HG02759 (cell line): ENCODE measurements around the gene FBXO17.

ENCODE experiments used
- ATAC-seq: cut with Tn5 transposase; IDR thresholded peaks from one replicate; pipeline ENCODE4 v1.9.1; 2021; ENCODE audit warnings: mild to moderate bottlenecking, moderate library complexity; ENCODE audit not compliant: unreplicated experiment

The FBXO17 gene

GRCh38 chr19:38918526-38918925 lies 57.0 kb downstream of the FBXO17 start:
- ATAC-seq = no peak

- no peak for ATAC-seq
These were observed 57.5 kb downstream of the FBXO17 start for GRCh38 chr19:38917921-38918491.

DNA sequence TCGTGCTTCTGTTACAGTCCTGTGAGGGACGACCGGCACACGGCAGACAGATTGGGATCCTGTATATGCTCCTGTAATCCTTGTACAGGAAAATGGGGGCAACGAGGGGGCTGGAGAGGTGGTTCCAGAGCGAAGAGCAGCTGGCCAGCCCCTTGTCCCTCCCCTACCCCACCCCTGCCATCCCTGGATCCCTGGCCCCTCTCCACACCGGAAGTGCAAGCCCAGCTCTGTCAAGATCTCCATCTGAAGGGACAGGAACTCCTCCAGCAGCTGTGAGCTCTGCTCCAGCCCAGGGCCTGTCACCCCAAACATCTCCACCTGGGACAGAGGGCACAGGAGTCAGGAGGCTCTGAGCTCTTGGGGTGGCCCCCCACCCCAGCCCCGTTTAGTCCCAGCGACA lies 58.0 kb downstream of the FBXO17 start:
- no peak for ATAC-seq

DNA sequence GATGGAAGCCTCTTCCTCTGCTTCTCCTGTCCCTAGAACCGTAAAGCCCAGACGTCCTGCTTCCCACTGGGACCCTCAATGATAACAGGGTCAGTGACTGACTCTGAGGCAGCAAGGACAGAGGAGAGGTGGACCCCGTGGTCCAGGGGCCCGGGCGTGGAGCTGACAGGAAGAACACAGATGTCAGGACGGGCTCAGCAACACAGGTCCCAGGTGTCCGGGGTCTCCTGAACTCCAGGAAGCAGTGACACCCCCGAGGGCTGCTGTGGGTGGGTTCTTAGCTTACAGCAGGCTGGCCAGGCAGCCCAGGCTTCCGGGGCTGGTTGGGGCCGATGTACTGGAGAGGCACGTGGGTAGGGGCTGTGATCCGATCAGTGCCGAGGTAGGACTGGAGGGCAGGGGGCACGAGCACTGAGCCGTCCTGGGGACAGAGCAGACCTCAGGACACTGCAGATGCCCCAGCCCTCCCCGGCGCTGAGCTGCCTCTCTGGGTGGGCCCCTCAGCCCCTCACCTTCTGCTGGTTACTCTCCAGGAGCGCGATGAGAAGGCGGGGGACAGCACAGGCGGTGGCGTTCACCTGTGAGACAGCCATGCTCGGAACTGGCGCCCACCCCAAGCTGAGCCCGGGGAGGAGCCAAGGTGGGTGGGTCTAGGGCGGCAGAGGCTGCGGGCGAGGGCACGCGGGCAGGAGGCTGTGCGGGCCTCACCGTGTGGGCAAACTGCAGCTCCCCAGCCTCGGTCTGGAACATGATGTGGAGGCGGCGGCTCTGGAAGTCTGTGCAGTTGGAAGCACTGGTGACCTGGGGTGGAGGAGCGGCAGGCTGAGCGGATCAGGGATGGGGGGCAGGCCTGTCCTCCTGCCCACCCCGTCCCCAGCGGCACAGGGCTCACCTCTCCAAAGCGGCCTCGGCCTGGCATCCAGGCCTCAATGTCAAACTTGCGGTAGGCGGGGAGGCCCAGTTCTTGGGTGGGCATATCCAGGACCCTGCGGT lies 59.9 kb downstream of the FBXO17 start:
- no peak for ATAC-seq

- no peak for ATAC-seq
These were observed 61.6 kb downstream of the FBXO17 start for GRCh38 chr19:38913958-38914357.

- ATAC-seq = no peak
These were observed 62.7 kb downstream of the FBXO17 start for GRCh38 chr19:38912600-38913514.

GRCh38 chr19:38911388-38912001 lies 64.0 kb downstream of the FBXO17 start:
- no peak for ATAC-seq

DNA sequence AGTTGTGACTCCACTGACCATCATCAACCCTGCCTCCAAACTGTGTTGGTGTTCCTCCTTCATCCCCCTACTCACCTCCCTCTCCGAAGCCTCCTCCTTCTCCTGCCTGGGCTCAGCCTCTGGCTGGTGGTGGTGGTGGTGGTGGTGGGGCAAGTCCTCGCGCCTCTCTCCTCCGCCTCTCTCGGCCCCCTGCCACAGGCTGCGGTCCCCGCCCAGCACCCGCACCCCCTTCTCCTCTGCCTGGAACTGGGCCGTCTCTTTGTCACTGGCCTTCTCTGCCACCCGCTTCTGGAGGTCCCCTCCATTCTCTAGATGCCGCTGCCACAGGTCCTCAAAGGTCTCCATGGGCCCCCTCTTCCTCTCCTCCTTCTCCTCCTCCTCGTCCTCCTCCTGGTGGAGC lies 65.1 kb downstream of the FBXO17 start:
- ATAC-seq = no peak

DNA sequence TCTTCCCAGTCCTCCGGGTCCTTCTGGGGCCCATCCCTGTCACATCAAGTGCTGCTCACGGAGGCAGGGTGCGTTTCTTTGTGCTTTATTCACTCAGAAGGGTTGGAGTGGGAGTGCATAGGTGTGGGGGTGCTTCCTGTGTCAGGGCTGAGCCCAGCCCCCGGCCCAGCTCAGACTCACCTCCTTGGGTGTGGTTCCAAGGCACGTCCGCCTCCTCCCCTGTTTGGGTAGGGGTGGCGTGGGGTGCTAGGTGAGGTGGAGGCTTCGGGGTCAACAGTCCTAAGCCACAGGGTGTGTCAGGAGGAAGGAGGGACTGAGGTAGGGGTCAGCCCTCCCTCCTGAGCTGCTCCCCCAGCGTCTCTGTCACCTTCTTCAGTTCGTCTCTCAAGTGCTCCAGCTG lies 66.6 kb downstream of the FBXO17 start:
- no peak for ATAC-seq

DNA sequence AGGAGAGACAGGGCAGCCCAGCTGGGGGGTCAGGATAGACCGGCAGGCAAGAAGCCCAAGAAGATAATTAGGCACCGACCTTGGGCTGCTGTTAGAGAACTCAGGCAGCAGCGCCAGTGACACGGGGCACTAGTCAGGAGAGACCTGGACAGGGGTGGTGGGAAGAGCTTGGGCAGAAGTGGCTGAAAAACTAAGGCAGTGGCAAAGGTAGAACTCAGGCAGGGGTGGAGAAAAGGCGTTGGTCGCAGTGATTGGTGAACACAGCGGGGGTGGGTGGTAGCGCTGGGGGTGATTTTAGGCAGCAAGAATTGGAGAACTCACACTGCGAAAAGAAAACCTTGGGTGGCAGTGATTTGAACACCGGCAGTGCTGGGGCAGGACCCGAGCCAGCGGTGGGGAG lies 67.9 kb downstream of the FBXO17 start:
- ATAC-seq = no peak

DNA sequence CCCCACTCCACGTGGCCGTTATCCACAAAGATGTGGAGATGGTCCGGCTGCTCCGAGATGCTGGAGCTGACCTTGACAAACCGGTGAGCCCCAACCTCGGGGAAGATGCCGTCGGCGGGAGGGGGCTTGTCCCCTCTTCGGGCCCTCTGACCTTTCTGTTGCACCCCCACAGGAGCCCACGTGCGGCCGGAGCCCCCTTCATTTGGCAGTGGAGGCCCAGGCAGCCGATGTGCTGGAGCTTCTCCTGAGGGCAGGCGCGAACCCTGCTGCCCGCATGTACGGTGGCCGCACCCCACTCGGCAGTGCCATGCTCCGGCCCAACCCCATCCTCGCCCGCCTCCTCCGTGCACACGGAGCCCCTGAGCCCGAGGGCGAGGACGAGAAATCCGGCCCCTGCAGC lies 68.3 kb downstream of the FBXO17 start:
- ATAC-seq = no peak

GRCh38 chr19:38905620-38906019 lies 69.9 kb downstream of the FBXO17 start:
- no peak for ATAC-seq

DNA sequence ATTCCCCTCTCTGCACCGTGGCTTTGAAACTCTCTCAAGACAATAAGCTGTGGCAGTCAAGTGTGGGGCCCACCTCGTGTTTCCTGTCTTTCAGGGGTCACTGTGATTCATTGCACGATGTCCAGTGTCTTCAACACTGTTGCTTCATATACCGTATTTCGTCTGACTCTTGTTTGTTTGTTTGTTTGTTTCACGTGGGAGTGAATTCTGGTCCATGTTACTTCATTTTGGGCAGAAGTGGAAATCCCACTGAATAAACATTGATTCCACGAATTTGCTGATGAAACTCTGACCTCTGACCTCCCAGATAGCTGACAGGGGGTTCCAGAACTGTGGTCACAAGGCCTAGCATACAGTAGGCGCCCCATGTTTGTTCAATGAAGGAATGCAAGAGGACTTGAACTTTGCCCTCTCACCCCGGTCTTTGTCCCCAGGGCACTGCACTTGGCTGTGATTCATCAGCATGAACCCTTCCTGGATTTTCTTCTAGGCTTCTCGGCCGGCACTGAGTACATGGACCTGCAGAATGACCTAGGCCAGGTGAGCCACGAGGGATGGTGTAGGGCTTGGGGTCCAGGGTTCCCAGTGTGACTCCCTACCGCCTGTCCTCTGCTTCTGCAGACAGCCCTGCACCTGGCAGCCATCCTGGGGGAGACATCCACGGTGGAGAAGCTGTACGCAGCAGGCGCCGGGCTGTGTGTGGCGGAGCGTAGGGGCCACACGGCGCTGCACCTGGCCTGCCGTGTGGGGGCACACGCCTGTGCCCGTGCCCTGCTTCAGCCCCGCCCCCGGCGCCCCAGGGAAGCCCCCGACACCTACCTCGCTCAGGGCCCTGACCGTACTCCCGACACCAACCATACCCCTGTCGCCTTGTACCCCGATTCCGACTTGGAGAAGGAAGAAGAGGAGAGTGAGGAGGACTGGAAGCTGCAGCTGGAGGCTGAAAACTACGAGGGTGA lies 70.7 kb downstream of the FBXO17 start:
- ATAC-seq = no peak

DNA sequence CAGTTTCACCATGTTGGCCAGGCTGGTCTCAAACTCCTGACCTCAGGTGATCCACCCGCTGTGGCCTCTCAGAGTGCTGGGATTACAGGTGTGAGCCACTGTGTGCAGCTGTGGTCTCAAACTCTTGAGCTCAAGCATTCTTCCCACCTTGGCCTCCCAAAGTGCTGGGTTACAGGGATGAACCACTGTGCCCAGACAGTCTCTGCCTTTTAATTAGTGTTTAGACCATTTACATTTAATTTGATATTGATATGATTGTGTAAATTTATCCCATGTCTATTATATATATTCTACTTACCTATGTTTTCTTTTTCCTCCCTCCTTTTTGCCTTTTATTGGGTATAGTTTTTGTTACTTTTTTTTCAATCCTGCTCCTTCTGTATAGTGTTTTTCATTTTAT lies 73.9 kb downstream of the FBXO17 start:
- ATAC-seq = no peak

DNA sequence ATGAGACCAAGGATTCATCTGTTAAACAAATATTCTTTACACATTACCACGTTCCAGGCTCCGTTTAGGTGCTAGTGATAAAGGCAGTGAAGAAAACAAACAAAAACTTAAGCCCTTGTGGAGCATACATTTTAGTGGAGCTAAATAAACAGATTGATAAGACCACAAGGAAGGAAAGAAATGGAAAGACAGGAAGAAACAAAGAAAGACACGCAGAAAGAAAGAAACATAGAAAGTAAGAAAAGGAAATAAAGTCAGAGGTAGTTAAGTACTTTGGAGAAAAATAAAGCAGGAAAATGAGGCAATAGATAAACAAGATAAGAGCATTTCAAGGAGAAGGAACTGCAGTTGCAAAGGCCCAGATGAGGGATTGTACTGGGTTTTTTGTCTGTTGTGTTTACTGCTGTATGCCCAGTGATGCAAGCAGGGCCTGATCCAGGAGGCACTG lies 74.8 kb downstream of the FBXO17 start:
- no peak for ATAC-seq

DNA sequence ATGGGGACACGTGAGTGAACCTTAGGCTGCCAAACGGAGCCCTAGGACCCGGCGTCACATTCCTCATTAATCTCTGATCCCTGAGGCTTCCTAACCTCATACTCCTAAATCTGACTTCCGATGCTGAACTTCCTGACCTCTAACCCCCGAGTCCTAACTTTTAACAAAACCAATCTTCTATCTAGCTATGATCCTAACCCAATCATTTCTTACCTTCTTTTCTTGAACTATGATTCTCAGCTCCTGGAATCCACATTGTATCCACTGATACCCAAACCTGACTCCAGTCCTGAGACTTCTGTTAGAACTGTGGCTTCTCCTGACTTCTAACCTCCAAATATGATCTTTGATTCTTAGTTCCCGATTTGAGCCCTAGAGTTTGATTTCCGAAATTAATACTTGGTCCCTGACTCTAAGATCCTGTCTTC lies 75.3 kb downstream of the FBXO17 start:
- ATAC-seq = no peak

GRCh38 chr19:38899447-38900201 lies 75.9 kb downstream of the FBXO17 start, which contains the start of the genes NFKBIB and SIRT2:
Gene NFKBIB (plus strand): TSS chr19:38899969. CDS start chr19:38900033, 64 bp downstream.
Gene SIRT2 (minus strand): TSS chr19:38899618. CDS start chr19:38899521, 97 bp downstream.
- peak; percentile 88 for ATAC-seq

GRCh38 chr19:38898788-38899446 lies 76.6 kb downstream of the FBXO17 start:
- ATAC-seq = no peak
